DLD1 (cell line): Measurements from ENCODE around the gene DUSP15.
"Not testable (repeated sequence)": the region's sequence is repeated elsewhere in the genome, so short reads cannot be mapped to it uniquely, and the experiment has no call there.

Experiments used
- in situ Hi-C: cut with HindIII; loops from 2 replicates; pipeline ENCODE4 v1.10.0; 2017; ENCODE audit warnings: low sequenced_read_pairs

Gene DUSP15

GRCh38 chr20:31824554-31825313, 45.6 kb downstream of the DUSP15 start:
- in situ Hi-C loops: no loop called here

DNA sequence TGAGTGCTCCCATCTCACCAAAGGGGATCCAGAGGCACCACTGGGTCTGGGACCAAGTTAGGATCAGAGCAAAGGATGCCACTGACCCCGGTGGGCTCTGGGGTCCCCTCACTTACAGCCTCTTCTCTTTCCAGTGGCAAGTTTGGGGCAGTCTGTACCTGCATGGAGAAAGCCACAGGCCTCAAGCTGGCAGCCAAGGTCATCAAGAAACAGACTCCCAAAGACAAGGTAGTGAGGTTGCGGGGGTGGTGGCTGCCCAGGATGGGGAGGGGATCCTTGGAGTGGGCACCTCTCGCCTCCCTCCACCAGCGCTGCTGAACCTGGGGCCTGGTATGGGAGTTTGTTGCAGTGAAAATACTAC, 46.2 kb downstream of the DUSP15 start:
- in situ Hi-C loops: no loop called here

- in situ Hi-C loops: no loop called here
These were observed 46.8 kb downstream of the DUSP15 start for GRCh38 chr20:31823360-31824124.

GRCh38 chr20:31822421-31823330, 47.7 kb downstream of the DUSP15 start:
- in situ Hi-C loops: no loop called here

- in situ Hi-C loops: no loop called here
These were observed 48.9 kb downstream of the DUSP15 start for GRCh38 chr20:31821427-31821826.

DNA sequence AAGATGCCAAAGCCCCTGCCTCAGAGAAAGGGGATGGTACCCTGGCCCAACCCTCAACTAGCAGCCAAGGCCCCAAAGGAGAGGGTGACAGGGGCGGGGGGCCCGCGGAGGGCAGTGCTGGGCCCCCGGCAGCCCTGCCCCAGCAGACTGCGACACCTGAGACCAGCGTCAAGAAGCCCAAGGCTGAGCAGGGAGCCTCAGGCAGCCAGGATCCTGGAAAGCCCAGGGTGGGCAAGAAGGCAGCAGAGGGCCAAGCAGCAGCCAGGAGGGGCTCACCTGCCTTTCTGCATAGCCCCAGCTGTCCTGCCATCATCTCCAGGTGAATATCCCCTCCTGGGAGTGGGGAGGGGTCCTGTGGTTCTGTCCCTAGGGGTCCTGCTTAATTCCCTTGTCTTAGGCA, 50.1 kb downstream of the DUSP15 start:
- in situ Hi-C loops: no loop called here

DNA sequence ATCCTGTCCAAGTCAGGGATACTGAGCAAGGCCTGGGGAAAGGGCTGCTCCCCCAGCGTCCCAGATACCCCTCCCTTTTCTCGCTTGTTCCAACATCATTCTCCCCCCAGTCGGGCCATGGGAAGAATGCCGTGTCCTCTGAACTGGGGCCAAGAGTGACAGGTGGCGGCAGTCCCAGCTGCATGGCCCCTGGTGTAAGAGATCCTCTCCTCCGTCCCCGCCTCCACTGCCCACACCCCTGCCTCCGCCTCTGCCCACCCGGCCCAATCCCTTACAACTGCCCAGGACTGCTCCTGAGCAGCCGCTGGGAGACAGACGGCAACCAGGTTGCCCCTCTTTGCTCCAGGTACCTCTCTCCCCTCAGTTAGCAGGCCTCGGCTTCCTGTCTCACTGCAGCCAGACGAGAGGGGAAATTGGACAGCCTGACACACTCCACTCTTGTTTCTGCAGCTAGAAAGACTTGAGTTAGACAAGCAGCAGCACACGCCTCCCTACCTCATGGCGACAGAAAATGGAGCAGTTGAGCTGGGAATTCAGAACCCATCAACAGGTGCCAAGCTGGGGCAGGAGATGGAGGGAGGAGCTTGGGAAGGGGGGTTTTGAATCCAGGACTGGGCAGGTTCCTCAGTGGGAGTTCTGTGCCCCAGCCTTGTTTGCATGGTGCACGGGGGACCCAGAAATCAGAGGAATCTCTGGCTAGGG, 51.1 kb downstream of the DUSP15 start, which contains the start of gene MYLK2:
MYLK2 (plus strand) TSS at position 274 of the 702 bp plus-strand sequence; CDS start at position 499, 225 bp downstream.
- in situ Hi-C loops: no loop called here

DNA sequence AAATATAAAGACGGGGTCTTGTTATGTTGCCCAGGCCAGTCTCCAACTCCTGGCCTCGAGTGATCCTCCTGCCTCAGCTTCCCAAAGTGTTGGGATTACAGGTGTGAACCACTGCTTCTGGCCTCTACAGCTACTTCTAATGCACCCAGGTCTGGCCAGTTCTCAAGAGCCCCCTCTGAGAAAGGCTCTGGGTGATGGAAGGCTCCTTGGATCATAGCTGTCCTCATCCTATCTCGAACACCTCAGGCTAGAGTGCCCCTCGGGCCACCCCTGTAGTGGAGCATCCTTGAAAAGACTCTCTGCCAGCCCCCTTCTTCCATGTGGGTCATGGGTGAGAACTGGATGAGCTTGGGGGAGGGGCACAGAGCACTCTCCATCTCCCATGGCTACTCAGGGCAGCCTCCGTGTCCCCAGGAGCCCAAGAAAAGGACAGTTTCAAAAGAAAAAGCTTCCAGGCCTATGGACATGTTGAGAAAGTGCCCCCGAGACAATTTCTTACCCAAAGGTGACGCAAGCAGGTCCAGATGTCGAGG, 51.9 kb downstream of the DUSP15 start:
- in situ Hi-C loops: no loop called here

GRCh38 chr20:31817461-31817860, 52.9 kb downstream of the DUSP15 start:
- in situ Hi-C loops: no loop called here

DNA sequence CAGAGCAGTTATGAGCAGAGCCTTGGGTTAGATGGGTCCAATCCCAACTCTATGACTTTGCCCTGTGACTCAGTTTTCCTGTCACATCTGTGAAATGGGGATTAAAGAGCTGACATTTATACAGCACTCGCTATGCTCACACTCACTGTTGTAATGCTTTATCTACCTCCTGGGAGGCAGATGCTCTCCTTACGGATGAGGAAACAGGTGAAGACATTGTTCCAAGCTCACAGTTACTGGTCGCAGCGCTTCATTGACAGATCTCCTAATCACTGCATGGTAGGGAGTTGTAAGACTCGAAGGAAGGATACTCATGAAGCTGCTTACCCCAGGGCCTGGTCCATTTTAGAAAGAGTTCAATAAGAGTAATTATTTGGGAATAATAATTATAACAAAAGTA, 54.1 kb downstream of the DUSP15 start:
- in situ Hi-C loops: no loop called here

DNA sequence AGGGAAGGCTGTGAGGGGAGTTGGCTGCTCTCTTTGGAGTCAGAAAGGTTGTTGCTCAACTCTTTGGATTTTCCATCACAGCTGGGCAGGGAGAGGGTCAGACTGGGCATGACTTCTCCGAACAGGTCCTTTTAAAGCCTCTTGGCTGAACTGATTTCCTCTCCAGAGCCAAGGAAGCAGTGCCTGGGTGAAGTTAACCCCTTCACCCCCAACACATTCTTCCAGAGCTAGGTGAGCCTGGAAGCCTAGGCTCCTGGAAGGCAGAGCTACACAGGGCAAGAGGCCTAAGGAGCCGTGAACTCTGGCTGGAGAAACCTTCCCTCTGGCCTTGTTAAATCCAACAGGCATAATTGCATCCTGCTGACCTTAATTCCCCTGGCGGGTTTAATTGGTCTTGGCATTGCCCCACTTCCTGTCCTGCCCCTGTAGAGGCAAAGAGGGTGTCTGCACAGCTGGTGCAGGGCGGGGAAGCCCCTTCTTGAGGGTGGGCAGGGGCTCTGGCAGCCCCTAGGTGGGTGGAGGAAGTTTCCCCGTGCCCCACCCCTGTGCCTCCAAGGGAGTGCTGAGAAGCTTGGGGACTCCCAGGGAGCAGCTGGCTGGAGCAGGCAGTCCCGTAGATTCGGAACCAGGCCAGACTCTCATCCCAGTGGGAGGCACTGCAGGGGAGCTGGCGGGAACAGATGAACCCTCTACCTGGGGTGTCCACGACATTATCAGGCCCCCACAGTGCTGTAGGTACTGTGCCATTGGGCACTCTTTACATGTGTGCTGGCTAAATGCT, 54.7 kb downstream of the DUSP15 start:
- in situ Hi-C loops: no loop called here

DNA sequence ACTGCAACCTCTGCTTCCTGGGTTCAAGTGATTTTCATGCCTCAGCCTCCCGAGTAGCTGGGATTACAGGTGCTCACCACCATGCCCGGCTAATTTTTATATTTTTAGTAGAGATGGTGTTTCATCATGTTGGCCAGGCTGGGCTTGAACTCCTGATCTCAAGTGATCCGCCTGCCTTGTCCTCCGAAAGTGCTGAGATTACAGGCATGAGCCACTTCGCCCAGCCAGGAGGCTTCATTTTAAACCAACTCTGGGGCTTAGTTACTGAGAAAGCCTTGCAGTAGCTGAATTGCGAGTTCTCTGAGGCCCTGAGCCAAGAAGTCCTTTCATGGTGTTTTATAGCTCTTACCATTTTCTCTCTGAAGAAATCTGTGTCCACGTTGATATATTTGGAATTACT, 56.2 kb downstream of the DUSP15 start:
- in situ Hi-C loops: not testable (repeated sequence)

DNA sequence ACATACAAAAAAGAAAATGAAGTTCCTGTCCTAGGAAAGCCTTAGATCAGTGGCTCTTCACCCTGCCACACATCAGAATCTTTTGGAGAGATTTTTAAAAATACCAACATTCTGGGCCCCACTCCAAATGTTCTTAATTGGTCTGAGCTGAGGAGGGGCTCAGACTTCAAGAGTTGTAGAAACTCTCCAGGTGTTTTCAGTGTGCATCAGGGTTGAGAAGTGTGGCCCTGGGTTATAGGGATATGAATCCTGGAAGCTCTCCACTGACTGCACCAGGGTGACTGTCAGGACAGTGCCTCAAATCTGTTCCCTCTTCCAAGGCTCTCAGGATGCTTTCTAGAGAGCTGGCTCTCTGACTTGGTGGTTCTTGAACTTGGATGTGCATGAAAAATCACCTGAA, 56.7 kb downstream of the DUSP15 start:
- in situ Hi-C loops: no loop called here

DNA sequence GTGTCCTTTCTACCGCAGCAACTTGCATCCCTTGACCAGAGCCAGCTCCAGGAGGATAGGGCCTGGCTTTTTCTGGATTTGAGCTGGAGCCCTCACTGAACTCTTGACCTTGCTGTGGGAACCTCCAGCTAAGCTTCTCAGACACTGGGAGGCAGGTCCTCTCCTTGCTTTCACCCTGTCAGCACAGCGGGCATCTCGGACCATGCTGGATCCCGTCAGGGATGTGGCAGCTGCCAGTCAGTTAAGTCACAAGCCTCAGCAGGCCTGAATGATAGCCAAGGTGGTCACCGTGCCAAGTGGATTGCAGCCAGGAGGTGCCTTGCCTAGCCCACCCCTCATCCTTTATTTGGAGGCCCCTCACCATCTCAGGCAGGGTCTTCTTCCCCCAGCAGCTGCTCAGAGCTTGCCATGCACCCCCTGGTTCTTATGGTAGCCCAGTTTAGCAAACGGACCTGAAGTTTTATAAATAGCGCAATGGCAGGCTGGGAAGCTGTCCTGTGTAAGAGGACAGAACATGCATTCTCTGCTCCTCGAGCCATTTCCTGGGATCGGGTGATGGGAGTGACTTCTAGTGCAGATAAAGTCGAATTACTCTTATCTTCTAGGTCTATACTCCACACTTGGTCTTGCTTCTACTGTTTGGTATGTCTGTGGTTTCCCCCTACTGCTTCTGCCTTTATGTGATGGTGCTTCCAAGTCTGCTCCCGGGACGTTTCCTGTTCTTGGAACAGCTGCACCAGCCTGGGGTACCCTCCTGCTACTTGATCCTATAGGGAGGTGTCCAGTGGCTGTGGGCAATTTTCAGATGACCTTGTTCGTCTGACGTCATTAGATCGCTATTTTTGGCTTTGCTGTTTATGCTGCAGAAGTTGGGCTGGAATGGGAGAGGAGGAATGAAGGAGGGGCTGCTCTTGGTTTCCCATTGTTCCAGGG, 58.3 kb downstream of the DUSP15 start:
- in situ Hi-C loops: no loop called here

- in situ Hi-C loops: no loop called here
These were observed 59.1 kb downstream of the DUSP15 start for GRCh38 chr20:31811198-31811597.
